DMS53 treated with DMSO at 0.1 percent for 48 hours (cell line): ENCODE results near the gene SIX6.
A peak's percentile ranks its signal among the peaks of the same experiment; 100 is the strongest.

Experiments used
- DNase-seq: peaks from one replicate; lab custom pipeline; 2025; ENCODE audit not compliant: unreplicated experiment; lab: John Stamatoyannopoulos, UW

SIX6 gene

DNA sequence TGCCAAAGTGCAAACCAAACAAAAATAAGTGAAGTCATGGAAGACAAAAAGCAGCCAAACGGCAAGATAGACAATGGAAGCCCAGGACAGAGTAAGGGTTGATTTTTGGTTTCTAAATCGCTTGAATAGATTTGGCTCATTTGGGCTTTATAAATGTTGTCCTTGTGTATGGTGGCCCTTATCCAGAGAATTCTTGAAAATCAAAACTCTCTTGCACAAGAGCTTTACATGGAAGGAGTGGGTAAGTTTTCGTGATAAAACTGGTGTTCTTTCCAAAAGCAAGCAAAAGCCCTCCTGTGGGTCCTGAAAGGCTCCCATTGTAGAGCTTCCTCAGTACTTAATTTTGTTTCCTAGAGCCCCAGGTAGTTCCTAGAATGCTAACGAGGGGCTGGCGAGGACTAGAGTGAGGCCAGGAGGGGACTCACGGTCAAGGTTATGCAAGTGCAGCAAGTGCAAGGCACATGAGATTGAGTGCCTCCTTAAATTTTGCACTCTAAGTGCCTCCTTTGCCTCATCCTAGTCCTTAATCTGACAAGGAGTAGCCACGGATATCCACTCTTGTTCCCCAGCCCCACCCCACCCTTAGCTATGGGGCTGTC lies 4.1 kb downstream of the SIX6 start:
- DNase-seq: no peak

DNA sequence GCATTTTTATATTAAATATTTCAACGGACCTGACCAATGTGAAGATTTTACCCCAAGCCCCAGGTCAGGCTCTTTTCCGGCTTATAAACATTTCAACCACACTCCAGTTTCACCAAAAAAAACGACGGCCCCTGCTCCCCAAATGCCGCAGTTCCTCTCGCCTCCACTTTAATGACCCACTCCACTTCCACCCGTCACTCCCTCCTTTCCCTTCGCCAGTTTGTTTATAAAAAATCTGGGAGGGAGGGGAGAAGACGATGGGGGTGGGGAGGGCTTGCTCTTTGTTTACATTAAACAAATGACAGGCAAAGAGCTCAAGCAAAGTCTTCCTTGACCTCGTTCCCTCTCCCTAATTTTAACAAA lies 5.4 kb downstream of the SIX6 start:
- no peak for DNase-seq

DNA sequence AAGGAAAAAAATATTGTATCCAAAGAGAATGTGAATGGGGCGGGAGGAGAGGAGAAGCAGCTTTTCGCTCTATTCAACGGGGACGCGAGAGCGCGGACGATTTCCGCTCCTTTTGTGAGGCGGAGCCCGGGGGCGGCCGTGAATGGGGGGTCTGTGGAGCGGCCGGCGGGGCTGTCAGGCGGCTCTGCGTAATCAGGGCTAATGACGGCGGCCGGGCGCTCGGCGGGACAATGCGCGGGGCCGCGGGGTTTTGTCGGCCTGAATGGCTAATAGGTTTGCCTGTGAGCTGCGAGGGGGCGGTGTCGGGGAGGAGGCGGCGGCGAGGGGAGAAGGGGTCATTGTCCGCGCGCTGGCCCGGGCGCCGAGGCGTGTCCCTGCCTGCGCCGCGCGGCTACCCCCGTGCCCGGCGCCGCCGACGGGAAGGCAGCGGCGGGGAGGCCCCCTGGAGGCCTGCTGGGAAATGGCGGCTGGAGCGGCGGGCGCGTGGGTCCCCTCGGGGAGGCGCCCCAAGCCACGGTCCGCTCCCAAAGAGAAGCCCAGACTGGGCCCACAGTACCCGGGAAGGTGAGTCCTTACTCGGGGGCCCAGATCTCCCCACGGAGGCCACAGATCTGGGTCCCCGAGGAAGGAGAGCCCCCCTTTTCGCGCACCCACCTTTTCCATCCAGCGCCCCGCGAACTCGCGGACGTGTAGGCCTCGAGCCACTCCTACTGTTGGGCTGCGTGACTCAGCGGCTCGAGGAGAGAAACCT lies 6.0 kb downstream of the SIX6 start:
- DNase-seq: no peak

DNA sequence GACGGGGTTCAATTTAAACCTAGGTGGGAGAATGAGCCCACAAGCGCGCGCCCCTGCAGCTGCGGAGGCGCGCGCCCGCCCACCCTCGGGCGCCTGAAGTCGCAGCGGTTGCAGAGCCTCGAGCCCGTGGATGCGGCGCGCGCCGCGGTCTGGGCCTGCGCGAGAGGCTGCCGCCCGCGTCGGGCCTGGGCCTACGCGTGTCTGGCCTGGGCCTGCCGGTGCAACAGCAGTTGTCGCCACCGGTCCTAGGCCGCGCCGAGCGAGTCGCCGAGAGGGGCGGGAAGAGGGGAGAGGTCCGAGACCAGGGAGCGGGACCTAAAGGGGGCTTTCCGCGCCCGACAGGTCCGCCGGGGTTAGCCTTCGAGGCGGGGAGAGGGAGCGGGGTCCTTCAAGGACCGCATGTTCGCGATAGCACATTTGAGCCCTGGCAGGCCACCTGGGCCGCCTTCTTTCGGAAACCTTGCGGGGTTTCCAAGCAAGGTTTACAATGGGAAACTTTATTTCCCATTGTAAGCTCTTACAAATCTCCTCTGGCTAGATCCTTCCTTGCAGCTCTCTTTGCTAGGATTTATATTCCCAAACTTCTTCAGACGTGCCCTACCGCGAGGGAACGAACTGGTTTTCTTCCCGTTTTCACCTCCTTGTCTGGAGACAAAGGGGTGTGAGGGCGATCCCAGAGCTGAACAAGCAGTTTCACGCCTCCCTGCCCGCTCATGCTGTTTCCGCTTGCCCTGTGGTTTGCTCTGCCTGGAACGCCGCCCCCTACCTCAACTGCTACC lies 6.8 kb downstream of the SIX6 start:
- DNase-seq: no peak

DNA sequence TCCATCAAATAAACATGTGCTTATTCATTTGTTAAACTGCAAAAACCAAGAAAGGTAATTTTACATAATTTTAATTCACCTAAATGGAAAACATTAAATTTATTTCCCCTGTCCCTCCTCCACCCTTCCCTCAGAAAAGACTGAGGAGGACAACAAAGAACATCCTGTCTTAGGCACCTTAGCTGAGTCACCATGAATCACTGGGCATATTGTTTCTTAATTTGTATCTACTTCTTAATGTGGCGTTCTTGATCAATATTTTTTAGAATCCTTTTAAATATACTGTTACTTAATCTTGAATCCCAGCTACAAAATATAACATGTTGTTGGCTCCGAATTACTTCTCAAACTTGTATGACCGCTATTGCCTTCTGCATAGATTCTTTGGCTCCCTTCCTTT lies 23.5 kb downstream of the SIX6 start:
- DNase-seq: no peak

DNA sequence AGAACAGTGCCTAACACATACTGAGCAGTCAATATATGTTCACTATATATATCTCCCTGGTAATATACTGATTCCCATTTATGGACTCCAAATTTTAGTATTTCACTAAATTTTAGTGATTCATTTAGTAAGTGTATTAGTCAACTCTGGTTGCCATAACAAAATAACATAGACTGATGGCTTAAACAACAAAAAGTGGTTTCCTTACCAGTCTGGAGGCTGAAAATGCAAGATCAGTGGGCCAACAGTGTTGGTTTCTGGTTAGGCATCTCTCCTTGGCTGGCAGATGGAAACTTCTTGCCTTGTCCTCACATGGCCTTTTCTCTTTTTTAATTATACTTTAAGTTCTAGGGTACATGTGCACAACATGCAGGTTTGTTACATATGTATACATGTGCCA lies 28.7 kb downstream of the SIX6 start:
- DNase-seq: no peak

DNA sequence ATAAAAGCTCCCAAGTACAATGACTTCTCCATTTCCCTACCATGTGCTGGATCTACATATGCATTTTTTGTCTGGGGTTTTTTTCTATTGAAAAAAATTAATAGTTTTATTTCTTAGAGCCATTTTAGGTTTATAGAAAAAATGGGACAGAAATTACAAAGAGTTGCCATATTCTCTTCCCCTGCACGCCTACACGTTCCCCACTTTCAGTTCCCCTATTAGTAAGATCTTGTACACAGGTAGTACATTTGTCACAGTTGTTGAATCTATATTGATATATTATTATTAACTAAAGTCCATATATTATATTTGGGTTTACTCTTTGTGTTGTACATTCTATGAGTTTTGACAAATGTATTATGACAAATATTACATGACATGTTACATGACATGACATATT lies 35.7 kb downstream of the SIX6 start:
- no peak for DNase-seq

DNA sequence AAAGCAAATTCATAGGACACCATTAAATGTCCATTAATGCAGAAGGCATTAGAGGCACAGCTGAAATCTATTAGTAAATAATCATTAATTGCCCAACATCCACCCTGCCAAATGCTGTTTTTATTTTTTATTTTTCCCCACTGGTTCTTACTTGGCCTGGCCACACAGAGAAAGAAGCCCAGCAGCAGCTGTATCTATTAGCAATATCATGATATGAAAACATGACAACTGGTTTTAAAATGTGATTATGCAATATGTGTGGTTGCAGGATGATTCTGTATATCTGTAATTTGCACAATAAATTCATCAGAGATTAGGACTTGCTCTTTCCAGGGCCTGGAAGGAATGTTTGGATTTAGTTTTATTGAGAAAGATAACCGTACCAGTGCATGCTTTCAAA lies 44.9 kb downstream of the SIX6 start:
- DNase-seq: no peak

DNA sequence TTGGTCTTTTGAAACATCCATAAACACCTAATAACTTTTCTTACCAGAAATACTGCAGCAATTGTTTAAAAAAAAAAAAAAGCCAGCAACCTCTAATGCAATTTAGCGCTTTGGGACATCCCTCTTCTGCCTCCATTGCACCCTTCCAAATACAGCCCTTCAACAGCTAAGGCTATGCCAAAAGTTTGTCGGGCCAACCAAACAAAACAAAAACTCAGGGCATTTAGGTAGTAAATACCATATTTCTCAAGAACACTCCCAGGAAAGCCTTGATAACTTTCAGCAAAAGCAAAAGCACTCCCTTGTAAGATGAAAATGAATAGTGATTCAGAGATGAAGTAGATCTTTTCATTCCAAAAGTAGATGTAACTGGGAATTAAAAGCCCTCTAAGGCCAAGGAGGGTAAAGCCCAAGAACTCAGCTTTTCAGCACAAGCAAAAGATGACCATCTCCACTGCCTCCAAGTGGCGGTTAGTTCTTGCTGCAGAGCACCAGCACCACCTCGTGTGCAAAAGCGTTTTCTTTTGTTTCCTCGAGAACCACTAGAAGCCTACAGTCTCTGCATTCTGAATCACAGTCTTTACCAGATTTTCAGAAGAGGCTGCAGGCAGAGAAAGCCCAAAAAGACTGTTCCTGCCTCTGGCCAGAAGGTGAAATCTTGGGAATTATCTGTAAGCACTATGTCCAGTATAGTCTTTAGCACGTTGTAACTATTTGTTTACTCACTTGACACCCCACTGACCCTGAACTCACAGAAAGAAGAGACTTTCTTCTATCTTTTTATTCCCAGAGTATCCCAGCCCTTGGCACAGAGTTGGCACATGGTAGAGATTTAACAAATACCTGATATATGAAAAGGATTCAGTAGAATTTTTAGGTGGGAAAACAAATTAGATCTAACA lies 53.1 kb downstream of the SIX6 start:
- peak; percentile 58 for DNase-seq
